CD14-positive monocyte (primary cell): ENCODE measurements around the gene DUSP9. TPM values are rescaled to one million over a fixed set of nuclear protein-coding genes. Genes with fewer than 3 reads are reported as not detected.
A peak's percentile ranks its signal among the peaks of the same experiment; 100 is the strongest.

Experiments used
- DNase-seq, 3 donors: peaks; one replicate each; pipeline ENCODE4 v3.0.0-alpha.2; 2011 to 2022
- H2AFZ ChIP-seq: 2 replicates; pipeline ENCODE4 v1.6.0; 2012; ENCODE audit warnings: mild to moderate bottlenecking, low read depth, low read length, inconsistent platforms; ENCODE audit not compliant: insufficient read depth, poor library complexity, severe bottlenecking
- H3K27ac ChIP-seq, 2 donors: 1 replicate in 1 of 2; 2 replicates in 1 of 2; pipeline ENCODE4 v1.5.1; 2012 to 2013; ENCODE audit warnings: low read length in 2 of 2, control low read depth in 1 of 2, inconsistent platforms in 1 of 2, low read depth in 1 of 2, mild to moderate bottlenecking in 1 of 2
- H3K27me3 ChIP-seq, 2 donors: one replicate each; pipeline versions ENCODE4 v1.6.0 to v1.6.1; 2011 to 2013; ENCODE audit warnings: low read length in 2 of 2; ENCODE audit not compliant: control insufficient read depth in 2 of 2, insufficient read depth in 2 of 2
- H3K36me3 ChIP-seq, 2 donors: replicated peaks in 1 of 2; 1 replicate in 1 of 2; 2 replicates in 1 of 2; pipeline versions ENCODE4 v1.5.1 to v1.6.1; 2012 to 2013; ENCODE audit warnings: low read length in 2 of 2, control low read depth in 1 of 2, inconsistent platforms in 1 of 2, mild to moderate bottlenecking in 1 of 2; ENCODE audit not compliant: insufficient read depth in 2 of 2, control insufficient read depth in 1 of 2
- H3K4me1 ChIP-seq, 2 donors: 1 replicate in 1 of 2; 2 replicates in 1 of 2; pipeline versions ENCODE4 v1.5.1 to v1.6.1; 2012 to 2013; ENCODE audit warnings: low read length in 2 of 2, control low read depth in 1 of 2, inconsistent platforms in 1 of 2, mild to moderate bottlenecking in 1 of 2, moderate library complexity in 1 of 2; ENCODE audit not compliant: insufficient read depth in 2 of 2, control insufficient read depth in 1 of 2
- H3K4me2 ChIP-seq: replicated peaks from 2 replicates; pipeline ENCODE3; 2012; ENCODE audit warnings: low read length, moderate library complexity, mild to moderate bottlenecking; ENCODE audit not compliant: poor library complexity, severe bottlenecking; ENCODE audit errors: extremely low read depth
- H3K4me3 ChIP-seq, 3 experiments: fragments of 200-600 bp in 1 of 3; sonication (generic) in 1 of 3; replicated peaks in 1 of 3; 1 replicate in 2 of 3; 2 replicates in 1 of 3; pipeline ENCODE4 v1.5.1; 2011 to 2013; ENCODE audit warnings: low read length in 3 of 3, mild to moderate bottlenecking in 3 of 3, control low read depth in 2 of 3, low read depth in 2 of 3, inconsistent platforms in 1 of 3, moderate library complexity in 1 of 3
- H3K79me2 ChIP-seq: 2 replicates; pipeline ENCODE4 v1.6.0; 2012; ENCODE audit warnings: mild to moderate bottlenecking, control low read depth, inconsistent platforms, low read length, moderate library complexity; ENCODE audit not compliant: insufficient read depth
- H3K9ac ChIP-seq: 2 replicates; pipeline ENCODE4 v1.6.0; 2017; ENCODE audit warnings: low read length, mild to moderate bottlenecking; ENCODE audit not compliant: insufficient read depth, poor library complexity, severe bottlenecking
- H3K9me3 ChIP-seq, 2 donors: replicated peaks in 1 of 2; 1 replicate in 1 of 2; 2 replicates in 1 of 2; pipeline versions ENCODE4 v1.5.1 to v1.6.1; 2012 to 2013; ENCODE audit warnings: low read length in 2 of 2, control low read depth in 1 of 2; ENCODE audit not compliant: control insufficient read depth in 1 of 2, insufficient read depth in 1 of 2
- H4K20me1 ChIP-seq: 2 replicates; pipeline ENCODE4 v1.6.0; 2012; ENCODE audit warnings: mild to moderate bottlenecking, low read length, control low read depth, moderate library complexity; ENCODE audit not compliant: insufficient read depth
- H3K27ac Mint-ChIP-seq, 7 donors: one replicate each; pipeline ENCODE4 v1.8.0; 2020; ENCODE audit warnings: mild to moderate bottlenecking in 7 of 7, mixed read lengths in 7 of 7, moderate library complexity in 6 of 7, inconsistent platforms in 2 of 7
- H3K27me3 Mint-ChIP-seq, 3 donors: one replicate each; pipeline ENCODE4 v1.8.0; 2021 to 2022; ENCODE audit warnings: low read depth in 3 of 3, mild to moderate bottlenecking in 3 of 3, mixed read lengths in 3 of 3, moderate library complexity in 3 of 3, inconsistent platforms in 1 of 3
- H3K36me3 Mint-ChIP-seq, 2 donors: one replicate each; pipeline ENCODE4 v1.8.0; 2020; ENCODE audit warnings: mixed read lengths in 2 of 2, inconsistent platforms in 1 of 2, mild to moderate bottlenecking in 1 of 2
- H3K4me1 Mint-ChIP-seq: one replicate; pipeline ENCODE4 v1.8.0; 2020; ENCODE audit warnings: mild to moderate bottlenecking, mixed read lengths
- H3K4me3 Mint-ChIP-seq, 2 donors: one replicate each; pipeline ENCODE4 v1.8.0; 2020; ENCODE audit warnings: mild to moderate bottlenecking in 2 of 2, mixed read lengths in 2 of 2, moderate library complexity in 1 of 2
- H3K9me3 Mint-ChIP-seq, 7 donors: one replicate each; pipeline ENCODE4 v1.8.0; 2020 to 2022; ENCODE audit warnings: mixed read lengths in 7 of 7, mild to moderate bottlenecking in 6 of 7, moderate library complexity in 6 of 7, inconsistent platforms in 2 of 7
- WGBS: methylation state at CpG from one replicate; pipeline ENCODE4 v1.1.5; 2013; ENCODE audit warnings: missing lambda C conversion rate; ENCODE audit not compliant: insufficient coverage; 5-methylcytosine and 5-hydroxymethylcytosine counted together
- intact Hi-C, 2 donors: fragments of 100-400 bp; cut with micrococcal nuclease; formaldehyde crosslinking; loops; one replicate each; pipeline versions ENCODE4 v1.15.0 to v1.15.1; 2023
- polyA plus RNA-seq, 3 donors: library from polyadenylated mRNA; depleted of rRNA in 1 of 3; unstranded in 2 of 3; stranded (reverse) in 1 of 3; fragments of 300-500 nt in 2 of 3; fragments of >200 nt in 1 of 3; fragmentation: Illumina TruSeq in 2 of 3; gene quantifications; 1 replicate in 2 of 3; 2 replicates in 1 of 3; pipeline ENCODE4 v1.2.3, GENCODE V29; 2012 to 2021
- TF ChIP-seq, protein P1 (sequence below): fragments of 200-600 bp; IDR thresholded peaks from one replicate; pipeline ENCODE4 v1.8.0; 2022; ENCODE audit warnings: antibody characterized with exemption, mild to moderate bottlenecking

Gene DUSP9
- polyA plus RNA-seq, 3 donors: not detected

DNA sequence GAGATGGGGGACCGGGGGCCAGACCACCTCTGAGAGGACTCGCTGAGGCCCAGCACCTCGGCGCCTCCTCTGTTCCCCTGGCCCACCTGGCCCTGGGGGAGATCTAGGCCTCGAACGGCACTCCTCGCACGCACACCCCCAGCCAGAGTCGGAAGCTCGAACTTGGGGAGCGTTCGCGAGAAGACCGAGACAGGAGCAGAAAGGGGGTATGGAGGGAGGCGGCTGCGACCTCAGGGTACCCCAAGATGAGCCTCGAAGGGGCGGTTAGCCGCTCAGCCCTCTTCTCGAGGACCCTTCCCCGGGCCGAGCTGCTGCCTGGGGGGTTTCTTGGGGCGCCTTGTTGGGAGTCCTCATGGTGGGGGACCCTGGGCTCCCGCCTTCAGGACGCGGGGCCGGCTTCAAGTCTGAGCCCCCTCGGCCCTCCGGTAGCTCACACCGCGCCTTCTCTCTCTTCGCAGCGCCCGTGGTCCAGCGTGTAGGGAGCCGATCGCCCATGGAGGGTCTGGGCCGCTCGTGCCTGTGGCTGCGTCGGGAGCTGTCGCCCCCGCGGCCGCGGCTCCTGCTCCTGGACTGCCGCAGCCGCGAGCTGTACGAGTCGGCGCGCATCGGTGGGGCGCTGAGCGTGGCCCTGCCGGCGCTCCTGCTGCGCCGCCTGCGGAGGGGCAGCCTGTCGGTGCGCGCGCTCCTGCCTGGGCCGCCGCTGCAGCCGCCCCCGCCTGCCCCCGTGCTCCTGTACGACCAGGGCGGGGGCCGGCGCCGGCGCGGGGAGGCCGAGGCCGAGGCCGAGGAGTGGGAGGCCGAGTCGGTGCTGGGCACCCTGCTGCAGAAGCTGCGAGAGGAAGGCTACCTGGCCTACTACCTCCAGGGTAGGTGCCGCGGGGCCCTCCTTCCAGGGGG is 706 bp downstream of the DUSP9 start:
- no peak overlapping the region for H3K4me3 ChIP-seq
- intact Hi-C loops: no loop called here

More for the DNA sequence above, 706 bp downstream of the DUSP9 start:
- Mint-ChIP-seq H3K27ac (peak overlapping the region in 1 of 7 donors; percentile 14), H3K36me3 (no peaks in the 10 kb centered on the region), H3K9me3 (peaks cover 0 to 29% (median 7%) of the 10 kb centered on the region in 7 donors), H3K27me3 (peaks cover 42 to 60% (median 51%) of the 10 kb centered on the region in 3 donors), H3K4me1 (peaks cover 2% of the 10 kb centered on the region), H3K4me3 (peak overlapping the region in 1 of 2 donors; percentile 46)
- Histone ChIP-seq H3K36me3 (no peaks in the 10 kb centered on the region), H3K27me3 (peaks cover 14 to 55% of the 10 kb centered on the region in 2 donors), H2AFZ (no peak overlapping the region), H3K9ac (no peak overlapping the region), H3K9me3 (peaks cover 0 to 17% of the 10 kb centered on the region in 2 donors), H4K20me1 (no peaks in the 10 kb centered on the region), H3K79me2 (no peaks in the 10 kb centered on the region), H3K4me1 (peaks cover 0 to 5% of the 10 kb centered on the region in 2 donors), H3K4me2 (peak overlapping the region; percentile 29), H3K27ac (no peak overlapping the region)
- TF ChIP-seq, protein P1, sequence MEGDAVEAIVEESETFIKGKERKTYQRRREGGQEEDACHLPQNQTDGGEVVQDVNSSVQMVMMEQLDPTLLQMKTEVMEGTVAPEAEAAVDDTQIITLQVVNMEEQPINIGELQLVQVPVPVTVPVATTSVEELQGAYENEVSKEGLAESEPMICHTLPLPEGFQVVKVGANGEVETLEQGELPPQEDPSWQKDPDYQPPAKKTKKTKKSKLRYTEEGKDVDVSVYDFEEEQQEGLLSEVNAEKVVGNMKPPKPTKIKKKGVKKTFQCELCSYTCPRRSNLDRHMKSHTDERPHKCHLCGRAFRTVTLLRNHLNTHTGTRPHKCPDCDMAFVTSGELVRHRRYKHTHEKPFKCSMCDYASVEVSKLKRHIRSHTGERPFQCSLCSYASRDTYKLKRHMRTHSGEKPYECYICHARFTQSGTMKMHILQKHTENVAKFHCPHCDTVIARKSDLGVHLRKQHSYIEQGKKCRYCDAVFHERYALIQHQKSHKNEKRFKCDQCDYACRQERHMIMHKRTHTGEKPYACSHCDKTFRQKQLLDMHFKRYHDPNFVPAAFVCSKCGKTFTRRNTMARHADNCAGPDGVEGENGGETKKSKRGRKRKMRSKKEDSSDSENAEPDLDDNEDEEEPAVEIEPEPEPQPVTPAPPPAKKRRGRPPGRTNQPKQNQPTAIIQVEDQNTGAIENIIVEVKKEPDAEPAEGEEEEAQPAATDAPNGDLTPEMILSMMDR: no peak
- no peak for DNase-seq
- 9% methylated on average over 51 of the region's 85 CpGs for WGBS
